ENCODE results near the gene MUC5B. TPM values are rescaled to one million over a fixed set of nuclear protein-coding genes. Genes with fewer than 3 reads are reported as not detected.

Gene MUC5B
- total and polyA plus RNA-seq, 2 of the 13 experiments (the other 11 are each of a cell fraction or from before 2014, with no cell fraction given), result 0.01 TPM; not detected in 1

GRCh38 chr11:1219834-1220815 lies 2.7 kb upstream of the MUC5B start (continued):
- TF ChIP-seq THAP8 (CRISPR knock-in tag; IDR thresholded peaks at IDR 0.05; ENCODE audit: borderline replicate concordance) (no peak), ZNF709 (CRISPR knock-in tag; IDR thresholded peaks at IDR 0.05) (no peak), ZNF557 (CRISPR knock-in tag; IDR thresholded peaks at IDR 0.05) (peak; percentile 77; the same call in 1 of the 2 replicates), TRIM24 (CRISPR knock-in tag; IDR thresholded peaks at IDR 0.05) (peak; percentile 84), ZNF3 (CRISPR knock-in tag; IDR thresholded peaks at IDR 0.05) (no peak), SMARCE1 (IDR thresholded peaks at IDR 0.05; ENCODE audit: borderline replicate concordance) (no peak), NFIB (CRISPR knock-in tag; IDR thresholded peaks at IDR 0.05; ENCODE audit: borderline replicate concordance) (no peak), RFXANK (CRISPR knock-in tag; IDR thresholded peaks at IDR 0.05) (no peak), ZNF747 (CRISPR knock-in tag; IDR thresholded peaks at IDR 0.05; ENCODE audit: borderline replicate concordance) (peak; percentile 34; the same call in 1 of the 2 replicates), SRSF1 (optimal IDR thresholded peaks at IDR 0.05; ENCODE audit: low read depth, low read length) (no peak), EZH2 (conservative IDR thresholded peaks at IDR 0.05; ENCODE audit: low read depth, low read length) (no peak), ZNF788 (CRISPR knock-in tag; IDR thresholded peaks at IDR 0.05; ENCODE audit: borderline replicate concordance) (no peak; the same call in 1 of the 2 replicates), GZF1 (CRISPR knock-in tag; IDR thresholded peaks at IDR 0.05) (no peak), CHCHD3 (CRISPR knock-in tag; IDR thresholded peaks at IDR 0.05) (no peak), CSRNP1 (CRISPR knock-in tag; IDR thresholded peaks at IDR 0.05) (peak; percentile 90), PCBP2 (optimal IDR thresholded peaks at IDR 0.05; ENCODE audit: low read depth, low read length, poor library complexity, severe bottlenecking) (no peak), ZNF770 (CRISPR knock-in tag; IDR thresholded peaks at IDR 0.05) (no peak), ZNF230 (CRISPR knock-in tag; IDR thresholded peaks at IDR 0.05) (no peak), USF2 (IDR thresholded peaks at IDR 0.05; ENCODE audit: low read depth, low read length) (no peak), USF2 (CRISPR knock-in tag; IDR thresholded peaks at IDR 0.05; ENCODE audit: borderline replicate concordance) (no peak), KAT2B (IDR thresholded peaks at IDR 0.05; ENCODE audit: borderline replicate concordance, low read depth, low read length) (no peak)

Data from HepG2 (cell line).